Measurements from ENCODE around the gene STXBP3. TPM values are rescaled to one million over a fixed set of nuclear protein-coding genes. Genes with fewer than 3 reads are reported as not detected.

The STXBP3 gene
- total and polyA plus RNA-seq, 9 of the 15 experiments (the other 6 are each of a cell fraction or from before 2014, with no cell fraction given), result 32.5 to 52.5 (median 39.2) TPM

GRCh38 chr1:108753363-108753762, 6.9 kb downstream of the STXBP3 start:
- H3K27me3 ChIP-seq (ENCODE audit: control insufficient read depth in 2 of 2, insufficient read depth in 2 of 2, low read length in 2 of 2), result no peaks in the 10 kb centered on the region
- no peak for ATAC-seq
- H3K9ac ChIP-seq (ENCODE audit: insufficient read depth in 1 of 2, low read depth in 2 of 2, low read length in 2 of 2), result no peak overlapping the region
- 63% methylated on average over 3 of the region's 3 CpGs for WGBS (ENCODE audit: insufficient coverage, low coverage, missing lambda C conversion rate)
- FAIRE-seq, result no peak
- no peak overlapping the region for H3K4me2 ChIP-seq (ENCODE audit: insufficient read depth, low read length)
- no peak overlapping the region for H3K4me3 ChIP-seq
- H3K79me2 ChIP-seq (ENCODE audit: control insufficient read depth, insufficient read depth, low read length), result peaks cover 7% of the 10 kb centered on the region; the same call in 2 of the 3 replicates
- intact Hi-C loops (cut with micrococcal nuclease), result no loop called here
- no TSS peak for BruUV-seq (replicated peaks)
- H3K9me1 ChIP-seq (ENCODE audit: control insufficient read depth, insufficient read depth, low read length), result no peaks in the 10 kb centered on the region
- in situ Hi-C loops (cut with MboI), result no loop called here
- H3K9me3 ChIP-seq (replicated peaks; ENCODE audit: control insufficient read depth, insufficient read depth, low read depth, low read length), result no peaks in the 10 kb centered on the region
- H3K36me3 ChIP-seq (ENCODE audit: control insufficient read depth, insufficient read depth, low read length), result peaks cover 44% of the 10 kb centered on the region; the same call in 2 of the 3 replicates
- H3K4me1 ChIP-seq (replicated peaks in 1 of 2; ENCODE audit: control insufficient read depth in 2 of 2, insufficient read depth in 2 of 2, low read length in 2 of 2), result peaks cover 0 to 5% of the 10 kb centered on the region in 2 experiments; a peak in 3 of 5 replicates
- peak; percentile 51; the same call in 1 of the 2 replicates for TF ChIP-seq C11orf30 (IDR thresholded peaks at IDR 0.05; ENCODE audit: low read depth)
- TF ChIP-seq ZNF316 (IDR thresholded peaks at IDR 0.05), result peak; percentile 77
- TF ChIP-seq ZNF121 (CRISPR knock-in tag; conservative IDR thresholded peaks at IDR 0.05), result no peak
- no peaks in the 10 kb centered on the region for H4K20me1 ChIP-seq (replicated peaks; ENCODE audit: control insufficient read depth, insufficient read depth, low read length)
- H2AFZ ChIP-seq (ENCODE audit: low read depth, low read length), result no peak overlapping the region
- POLR2A ChIA-PET, result no interaction called here
- CTCF ChIA-PET (ENCODE audit: low intra/inter-chr PET ratio), result no interaction called here
- H3K27ac ChIP-seq (ENCODE audit: extremely low read depth, low read depth, low read length), result no peak overlapping the region
- no peak for DNase-seq (ENCODE audit: extremely low read depth in 1 of 4, low spot score in 3 of 4)

DNA sequence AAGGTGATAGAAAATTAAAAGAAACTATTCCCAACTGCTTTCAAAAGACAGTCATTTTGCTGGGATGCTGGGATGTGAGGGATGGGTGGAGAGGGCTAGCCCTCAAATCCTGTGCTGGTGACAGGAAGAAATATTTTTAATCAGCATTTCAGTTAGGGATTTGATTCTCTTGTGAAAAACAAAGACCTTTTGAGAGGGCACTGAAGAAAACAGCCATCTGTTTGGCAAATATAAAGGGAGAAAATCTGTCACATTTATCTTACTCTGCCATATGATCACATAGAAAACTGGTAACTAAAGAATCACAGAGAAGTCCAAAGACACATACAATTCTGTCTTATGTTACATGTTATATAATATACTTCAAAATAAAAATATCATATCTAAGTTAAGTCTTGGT, 12.3 kb downstream of the STXBP3 start:
- ChIA-PET POLR2A (no interaction called here), CTCF (ENCODE audit: low intra/inter-chr PET ratio) (no interaction called here)
- Histone ChIP-seq H3K4me1 (replicated peaks in 1 of 2; ENCODE audit: control insufficient read depth in 2 of 2, insufficient read depth in 2 of 2, low read length in 2 of 2) (no peaks in the 10 kb centered on the region), H3K9ac (ENCODE audit: insufficient read depth in 1 of 2, low read depth in 2 of 2, low read length in 2 of 2) (no peak overlapping the region), H4K20me1 (replicated peaks; ENCODE audit: control insufficient read depth, insufficient read depth, low read length) (no peaks in the 10 kb centered on the region), H3K27me3 (ENCODE audit: control insufficient read depth in 2 of 2, insufficient read depth in 2 of 2, low read length in 2 of 2) (no peaks in the 10 kb centered on the region), H3K27ac (ENCODE audit: extremely low read depth, low read depth, low read length) (no peak overlapping the region), H3K79me2 (ENCODE audit: control insufficient read depth, insufficient read depth, low read length) (no peaks in the 10 kb centered on the region), H3K4me3 (no peak overlapping the region), H3K9me3 (replicated peaks; ENCODE audit: control insufficient read depth, insufficient read depth, low read depth, low read length) (no peaks in the 10 kb centered on the region), H2AFZ (ENCODE audit: low read depth, low read length) (no peak overlapping the region), H3K4me2 (ENCODE audit: insufficient read depth, low read length) (no peak overlapping the region), H3K9me1 (ENCODE audit: control insufficient read depth, insufficient read depth, low read length) (no peaks in the 10 kb centered on the region), H3K36me3 (ENCODE audit: control insufficient read depth, insufficient read depth, low read length) (peaks cover 52% of the 10 kb centered on the region; the same call in 2 of the 3 replicates)
- no peak for DNase-seq (ENCODE audit: extremely low read depth in 1 of 4, low spot score in 3 of 4)
- in situ Hi-C loops (cut with MboI) (no loop called here), intact Hi-C loops (cut with micrococcal nuclease) (no loop called here)
- ATAC-seq, result no peak
- no TSS peak for BruUV-seq (replicated peaks)
- FAIRE-seq, result no peak
- TF ChIP-seq ELF2 (CRISPR knock-in tag; IDR thresholded peaks at IDR 0.05) (no peak), U2AF1 (optimal IDR thresholded peaks at IDR 0.05; ENCODE audit: low read depth, low read length) (no peak), E2F4 (CRISPR knock-in tag; IDR thresholded peaks at IDR 0.05; ENCODE audit: low read depth) (no peak)
- TF ChIP-seq, protein P1, sequence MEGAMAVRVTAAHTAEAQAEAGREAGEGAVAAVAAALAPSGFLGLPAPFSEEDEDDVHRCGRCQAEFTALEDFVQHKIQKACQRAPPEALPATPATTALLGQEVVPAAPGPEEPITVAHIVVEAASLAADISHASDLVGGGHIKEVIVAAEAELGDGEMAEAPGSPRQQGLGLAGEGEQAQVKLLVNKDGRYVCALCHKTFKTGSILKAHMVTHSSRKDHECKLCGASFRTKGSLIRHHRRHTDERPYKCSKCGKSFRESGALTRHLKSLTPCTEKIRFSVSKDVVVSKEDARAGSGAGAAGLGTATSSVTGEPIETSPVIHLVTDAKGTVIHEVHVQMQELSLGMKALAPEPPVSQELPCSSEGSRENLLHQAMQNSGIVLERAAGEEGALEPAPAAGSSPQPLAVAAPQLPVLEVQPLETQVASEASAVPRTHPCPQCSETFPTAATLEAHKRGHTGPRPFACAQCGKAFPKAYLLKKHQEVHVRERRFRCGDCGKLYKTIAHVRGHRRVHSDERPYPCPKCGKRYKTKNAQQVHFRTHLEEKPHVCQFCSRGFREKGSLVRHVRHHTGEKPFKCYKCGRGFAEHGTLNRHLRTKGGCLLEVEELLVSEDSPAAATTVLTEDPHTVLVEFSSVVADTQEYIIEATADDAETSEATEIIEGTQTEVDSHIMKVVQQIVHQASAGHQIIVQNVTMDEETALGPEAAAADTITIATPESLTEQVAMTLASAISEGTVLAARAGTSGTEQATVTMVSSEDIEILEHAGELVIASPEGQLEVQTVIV (CRISPR knock-in tag; IDR thresholded peaks at IDR 0.05; ENCODE audit: borderline replicate concordance), result no peak
- TF ChIP-seq, protein P2, sequence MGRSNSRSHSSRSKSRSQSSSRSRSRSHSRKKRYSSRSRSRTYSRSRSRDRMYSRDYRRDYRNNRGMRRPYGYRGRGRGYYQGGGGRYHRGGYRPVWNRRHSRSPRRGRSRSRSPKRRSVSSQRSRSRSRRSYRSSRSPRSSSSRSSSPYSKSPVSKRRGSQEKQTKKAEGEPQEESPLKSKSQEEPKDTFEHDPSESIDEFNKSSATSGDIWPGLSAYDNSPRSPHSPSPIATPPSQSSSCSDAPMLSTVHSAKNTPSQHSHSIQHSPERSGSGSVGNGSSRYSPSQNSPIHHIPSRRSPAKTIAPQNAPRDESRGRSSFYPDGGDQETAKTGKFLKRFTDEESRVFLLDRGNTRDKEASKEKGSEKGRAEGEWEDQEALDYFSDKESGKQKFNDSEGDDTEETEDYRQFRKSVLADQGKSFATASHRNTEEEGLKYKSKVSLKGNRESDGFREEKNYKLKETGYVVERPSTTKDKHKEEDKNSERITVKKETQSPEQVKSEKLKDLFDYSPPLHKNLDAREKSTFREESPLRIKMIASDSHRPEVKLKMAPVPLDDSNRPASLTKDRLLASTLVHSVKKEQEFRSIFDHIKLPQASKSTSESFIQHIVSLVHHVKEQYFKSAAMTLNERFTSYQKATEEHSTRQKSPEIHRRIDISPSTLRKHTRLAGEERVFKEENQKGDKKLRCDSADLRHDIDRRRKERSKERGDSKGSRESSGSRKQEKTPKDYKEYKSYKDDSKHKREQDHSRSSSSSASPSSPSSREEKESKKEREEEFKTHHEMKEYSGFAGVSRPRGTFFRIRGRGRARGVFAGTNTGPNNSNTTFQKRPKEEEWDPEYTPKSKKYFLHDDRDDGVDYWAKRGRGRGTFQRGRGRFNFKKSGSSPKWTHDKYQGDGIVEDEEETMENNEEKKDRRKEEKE (IDR thresholded peaks at IDR 0.05; ENCODE audit: borderline replicate concordance in 1 of 2, control insufficient read depth in 1 of 2, low read depth in 2 of 2, low read length in 1 of 2), result no peak
